SH-SY5Y (cell line): Measurements from ENCODE around the gene KIF1B.

Source experiments
- GATA2 ChIP-seq: IDR thresholded peaks from 2 replicates; pipeline ENCODE4 v1.6.1; 2011; ENCODE audit warnings: mild to moderate bottlenecking, low read depth, low read length
- GATA3 ChIP-seq: IDR thresholded peaks from 2 replicates; pipeline ENCODE4 v1.6.1; 2011; ENCODE audit warnings: low read depth, mild to moderate bottlenecking, low read length, moderate library complexity

DNA sequence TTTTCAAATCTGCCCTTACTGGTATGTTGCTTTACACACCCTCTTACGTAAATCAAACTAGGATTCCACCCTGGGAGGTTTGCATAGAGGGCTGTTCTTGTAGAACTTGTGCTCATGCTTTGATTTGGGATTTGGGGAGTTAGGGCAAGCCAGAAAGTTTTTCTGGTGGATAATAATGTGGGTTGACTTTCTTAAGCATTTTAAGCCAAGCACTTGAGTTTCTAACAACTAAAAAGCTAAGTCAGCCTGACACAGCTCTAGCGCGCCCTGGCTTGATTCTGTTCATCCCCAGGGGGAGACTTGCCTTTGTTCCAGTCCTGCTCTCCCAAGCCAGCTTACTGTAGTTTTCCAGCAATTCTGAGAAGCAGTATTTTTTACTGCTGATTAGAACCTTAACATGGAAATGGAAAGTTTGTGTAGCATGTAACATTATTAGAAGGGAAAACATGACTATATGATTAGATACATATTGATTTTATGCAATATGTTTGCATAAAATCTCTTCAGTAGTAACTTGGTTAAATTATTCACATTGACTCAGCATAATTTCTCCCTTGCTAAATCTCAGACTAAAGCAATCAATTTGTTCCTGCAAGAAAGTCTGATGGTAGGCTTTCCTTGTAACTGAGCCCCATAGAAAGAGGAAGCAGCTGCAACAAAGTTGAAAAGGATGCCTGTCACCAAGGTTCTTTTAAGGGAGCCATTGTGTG lies 177.5 kb downstream of the KIF1B start:
- TF ChIP-seq GATA2 = no peak
- no peak for TF ChIP-seq GATA3
